ENCODE results near the gene MED7. TPM values are rescaled to one million over a fixed set of nuclear protein-coding genes. Genes with fewer than 3 reads are reported as not detected.
"Not testable (repeated sequence)": the region's sequence is repeated elsewhere in the genome, so short reads cannot be mapped to it uniquely, and the experiment has no call there.

Gene MED7
- total RNA-seq, 1 experiment from 2014 or later, result 24.1 TPM

- Mint-ChIP-seq H3K4me1 (ENCODE audit: low read depth, unreplicated experiment) (no peaks in the 10 kb centered on the region), H3K27ac (ENCODE audit: unreplicated experiment) (no peak overlapping the region), H3K9me3 (ENCODE audit: low read depth, unreplicated experiment) (no peaks in the 10 kb centered on the region), H3K4me3 (ENCODE audit: low read depth, unreplicated experiment) (no peak overlapping the region), H3K36me3 (ENCODE audit: insufficient read depth, unreplicated experiment) (no peaks in the 10 kb centered on the region), H3K27me3 (ENCODE audit: unreplicated experiment) (peaks cover 54% of the 10 kb centered on the region)
- CTCF ChIA-PET, result interaction anchor here (0.7 kb wide), 2 partner anchors 21 to 75 kb away, joined by 3 to 5 read pairs; no protein-coding TSS in a partner anchor
- no peak for TF ChIP-seq CTCF (IDR thresholded peaks at IDR 0.05; ENCODE audit: unreplicated experiment)
- no TSS peak for BruUV-seq (replicated peaks)
- intact Hi-C loops (cut with micrococcal nuclease; ENCODE audit: unreplicated experiment), result no loop called here
- DNase-seq, result no peak
Measured at GRCh38 chr5:157186309-157187045, 43.8 kb upstream of the MED7 start.

- H3K27ac Mint-ChIP-seq (ENCODE audit: unreplicated experiment); BruUV-seq (replicated peaks); DNase-seq; CTCF ChIA-PET; H3K4me1 Mint-ChIP-seq (ENCODE audit: low read depth, unreplicated experiment); H3K4me3 Mint-ChIP-seq (ENCODE audit: low read depth, unreplicated experiment); H3K36me3 Mint-ChIP-seq (ENCODE audit: insufficient read depth, unreplicated experiment); intact Hi-C loops (cut with micrococcal nuclease; ENCODE audit: unreplicated experiment); H3K9me3 Mint-ChIP-seq (ENCODE audit: low read depth, unreplicated experiment): not testable (repeated sequence)
- H3K27me3 Mint-ChIP-seq (ENCODE audit: unreplicated experiment), result peaks cover 68% of the 10 kb centered on the region
Measured at GRCh38 chr5:157185122-157185521, 42.5 kb upstream of the MED7 start.

GRCh38 chr5:157184117-157184670, 41.5 kb upstream of the MED7 start:
- Mint-ChIP-seq H3K27me3 (ENCODE audit: unreplicated experiment) (peaks cover 74% of the 10 kb centered on the region), H3K36me3 (ENCODE audit: insufficient read depth, unreplicated experiment) (no peaks in the 10 kb centered on the region), H3K4me3 (ENCODE audit: low read depth, unreplicated experiment) (no peak overlapping the region), H3K9me3 (ENCODE audit: low read depth, unreplicated experiment) (no peaks in the 10 kb centered on the region), H3K4me1 (ENCODE audit: low read depth, unreplicated experiment) (no peaks in the 10 kb centered on the region), H3K27ac (ENCODE audit: unreplicated experiment) (no peak overlapping the region)
- intact Hi-C loops (cut with micrococcal nuclease; ENCODE audit: unreplicated experiment), result no loop called here
- BruUV-seq (replicated peaks), result no TSS peak
- DNase-seq, result no peak
- TF ChIP-seq CTCF (IDR thresholded peaks at IDR 0.05; ENCODE audit: unreplicated experiment), result no peak
- CTCF ChIA-PET, result no interaction called here

- no TSS peak for BruUV-seq (replicated peaks)
- intact Hi-C loops (cut with micrococcal nuclease; ENCODE audit: unreplicated experiment), result no loop called here
Measured at GRCh38 chr5:157182143-157182757, 39.6 kb upstream of the MED7 start.

More at GRCh38 chr5:157182143-157182757, 39.6 kb upstream of the MED7 start:
- Mint-ChIP-seq H3K9me3 (ENCODE audit: low read depth, unreplicated experiment) (no peaks in the 10 kb centered on the region), H3K27ac (ENCODE audit: unreplicated experiment) (no peak overlapping the region), H3K36me3 (ENCODE audit: insufficient read depth, unreplicated experiment) (no peaks in the 10 kb centered on the region), H3K4me3 (ENCODE audit: low read depth, unreplicated experiment) (no peak overlapping the region), H3K4me1 (ENCODE audit: low read depth, unreplicated experiment) (no peaks in the 10 kb centered on the region), H3K27me3 (ENCODE audit: unreplicated experiment) (peaks cover 71% of the 10 kb centered on the region)
- no peak for DNase-seq
- CTCF ChIA-PET, result no interaction called here
- TF ChIP-seq CTCF (IDR thresholded peaks at IDR 0.05; ENCODE audit: unreplicated experiment), result no peak
